Ishikawa (cell line): ENCODE measurements around the gene ADAMTS12.

Experiments
- TEAD4 ChIP-seq: IDR thresholded peaks from 2 replicates; pipeline ENCODE4 v1.6.1; 2012
- TF ChIP-seq, protein P1 (sequence below): IDR thresholded peaks from 2 replicates; pipeline ENCODE4 v1.6.1; 2012; ENCODE audit warnings: low read depth, mild to moderate bottlenecking

- TF ChIP-seq, protein P1, sequence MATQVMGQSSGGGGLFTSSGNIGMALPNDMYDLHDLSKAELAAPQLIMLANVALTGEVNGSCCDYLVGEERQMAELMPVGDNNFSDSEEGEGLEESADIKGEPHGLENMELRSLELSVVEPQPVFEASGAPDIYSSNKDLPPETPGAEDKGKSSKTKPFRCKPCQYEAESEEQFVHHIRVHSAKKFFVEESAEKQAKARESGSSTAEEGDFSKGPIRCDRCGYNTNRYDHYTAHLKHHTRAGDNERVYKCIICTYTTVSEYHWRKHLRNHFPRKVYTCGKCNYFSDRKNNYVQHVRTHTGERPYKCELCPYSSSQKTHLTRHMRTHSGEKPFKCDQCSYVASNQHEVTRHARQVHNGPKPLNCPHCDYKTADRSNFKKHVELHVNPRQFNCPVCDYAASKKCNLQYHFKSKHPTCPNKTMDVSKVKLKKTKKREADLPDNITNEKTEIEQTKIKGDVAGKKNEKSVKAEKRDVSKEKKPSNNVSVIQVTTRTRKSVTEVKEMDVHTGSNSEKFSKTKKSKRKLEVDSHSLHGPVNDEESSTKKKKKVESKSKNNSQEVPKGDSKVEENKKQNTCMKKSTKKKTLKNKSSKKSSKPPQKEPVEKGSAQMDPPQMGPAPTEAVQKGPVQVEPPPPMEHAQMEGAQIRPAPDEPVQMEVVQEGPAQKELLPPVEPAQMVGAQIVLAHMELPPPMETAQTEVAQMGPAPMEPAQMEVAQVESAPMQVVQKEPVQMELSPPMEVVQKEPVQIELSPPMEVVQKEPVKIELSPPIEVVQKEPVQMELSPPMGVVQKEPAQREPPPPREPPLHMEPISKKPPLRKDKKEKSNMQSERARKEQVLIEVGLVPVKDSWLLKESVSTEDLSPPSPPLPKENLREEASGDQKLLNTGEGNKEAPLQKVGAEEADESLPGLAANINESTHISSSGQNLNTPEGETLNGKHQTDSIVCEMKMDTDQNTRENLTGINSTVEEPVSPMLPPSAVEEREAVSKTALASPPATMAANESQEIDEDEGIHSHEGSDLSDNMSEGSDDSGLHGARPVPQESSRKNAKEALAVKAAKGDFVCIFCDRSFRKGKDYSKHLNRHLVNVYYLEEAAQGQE = no peak
- no peak for TF ChIP-seq TEAD4
Measured at GRCh38 chr5:33795496-33795895, 96.3 kb downstream of the ADAMTS12 start.
